ENCODE measurements around the gene TMTC4.
"Not testable (repeated sequence)": the region's sequence is repeated elsewhere in the genome, so short reads cannot be mapped to it uniquely, and the experiment has no call there.

TMTC4 gene

GRCh38 chr13:100630555-100630954 is 44.0 kb downstream of the TMTC4 start:
- no peak for TF ChIP-seq CTCF (IDR thresholded peaks at IDR 0.05; ENCODE audit: borderline replicate concordance, insufficient read depth, low read depth, low read length)
- no peak overlapping the region for H3K4me3 ChIP-seq (ENCODE audit: low read depth, low read length)

GRCh38 chr13:100627120-100627519 is 47.5 kb downstream of the TMTC4 start:
- H3K4me3 ChIP-seq (ENCODE audit: low read depth, low read length): no peak overlapping the region
- no peak for TF ChIP-seq CTCF (IDR thresholded peaks at IDR 0.05; ENCODE audit: borderline replicate concordance, insufficient read depth, low read depth, low read length)

- no peak for TF ChIP-seq CTCF (IDR thresholded peaks at IDR 0.05; ENCODE audit: borderline replicate concordance, insufficient read depth, low read depth, low read length)
- no peak overlapping the region for H3K4me3 ChIP-seq (ENCODE audit: low read depth, low read length)
Measured at GRCh38 chr13:100625447-100625846, 49.1 kb downstream of the TMTC4 start.

- no peak overlapping the region for H3K4me3 ChIP-seq (ENCODE audit: low read depth, low read length)
- no peak for TF ChIP-seq CTCF (IDR thresholded peaks at IDR 0.05; ENCODE audit: borderline replicate concordance, insufficient read depth, low read depth, low read length)
Measured at GRCh38 chr13:100620792-100621191, 53.8 kb downstream of the TMTC4 start.

- no peak overlapping the region for H3K4me3 ChIP-seq (ENCODE audit: low read depth, low read length)
Measured at GRCh38 chr13:100619940-100620339, 54.7 kb downstream of the TMTC4 start.

GRCh38 chr13:100618897-100619296 is 55.7 kb downstream of the TMTC4 start:
- not testable (repeated sequence) for H3K4me3 ChIP-seq (ENCODE audit: low read depth, low read length)

More at GRCh38 chr13:100619940-100620339, 54.7 kb downstream of the TMTC4 start:
- no peak for TF ChIP-seq CTCF (IDR thresholded peaks at IDR 0.05; ENCODE audit: borderline replicate concordance, insufficient read depth, low read depth, low read length)

GRCh38 chr13:100613031-100613430 is 61.6 kb downstream of the TMTC4 start:
- TF ChIP-seq CTCF (IDR thresholded peaks at IDR 0.05; ENCODE audit: borderline replicate concordance, insufficient read depth, low read depth, low read length): no peak

More at GRCh38 chr13:100613031-100613430, 61.6 kb downstream of the TMTC4 start:
- H3K4me3 ChIP-seq (ENCODE audit: low read depth, low read length): no peak overlapping the region
